Lung (tissue), 16 donors: ENCODE data around the gene TRIM66. TPM values are rescaled to one million over a fixed set of nuclear protein-coding genes. Genes with fewer than 3 reads are reported as not detected.
A peak's percentile ranks its signal among the peaks of the same experiment; 100 is the strongest.

Experiments
- ATAC-seq: fragments of 200-7000 bp; cut with Tn5 transposase; one replicate; pipeline ENCODE4 v1.9.1; 2020; ENCODE audit warnings: moderate number of reproducible peaks; ENCODE audit not compliant: insufficient read depth, low FRiP score
- DNase-seq, 3 donors: peaks; one replicate each; pipeline ENCODE4 v3.0.0-alpha.2; 2013 to 2017
- H3K27ac ChIP-seq, 2 donors: one replicate each; pipeline ENCODE4 v1.5.1; 2013; ENCODE audit warnings: mild to moderate bottlenecking in 2 of 2, moderate library complexity in 2 of 2, control low read depth in 1 of 2, inconsistent platforms in 1 of 2, low read depth in 1 of 2, low read length in 1 of 2
- H3K27me3 ChIP-seq, 3 donors: one replicate each; pipeline ENCODE4 v1.5.1; 2013; ENCODE audit warnings: low read length in 2 of 3; ENCODE audit not compliant: control insufficient read depth in 3 of 3, insufficient read depth in 3 of 3
- H3K36me3 ChIP-seq, 4 donors: one replicate each; pipeline ENCODE4 v1.5.1; 2013; ENCODE audit warnings: low read length in 4 of 4, mild to moderate bottlenecking in 1 of 4, moderate library complexity in 1 of 4; ENCODE audit not compliant: control insufficient read depth in 4 of 4, insufficient read depth in 4 of 4
- H3K4me1 ChIP-seq, 5 donors: one replicate each; pipeline ENCODE4 v1.5.1; 2013; ENCODE audit warnings: low read length in 5 of 5, mild to moderate bottlenecking in 2 of 5, moderate library complexity in 1 of 5; ENCODE audit not compliant: control insufficient read depth in 5 of 5, insufficient read depth in 5 of 5
- H3K4me3 ChIP-seq: one replicate; pipeline ENCODE4 v1.5.1; 2013; ENCODE audit warnings: mild to moderate bottlenecking, control low read depth, moderate library complexity
- H3K9ac ChIP-seq, 2 donors: one replicate each; pipeline ENCODE4 v1.5.1; 2013; ENCODE audit warnings: low read length in 2 of 2, control low read depth in 1 of 2; ENCODE audit not compliant: insufficient read depth in 1 of 2
- H3K9me3 ChIP-seq, 4 donors: one replicate each; pipeline ENCODE4 v1.5.1; 2013; ENCODE audit warnings: low read length in 3 of 4, mild to moderate bottlenecking in 1 of 4, moderate library complexity in 1 of 4; ENCODE audit not compliant: control insufficient read depth in 4 of 4, insufficient read depth in 3 of 4
- WGBS, 2 donors: extraction: QIAGEN DNeasy Blood & Tissue Kit; methylation state at CpG; one replicate each; pipeline ENCODE4 v1.1.7; 2013; 5-methylcytosine and 5-hydroxymethylcytosine counted together
- long read RNA-seq, 5 donors: transcript quantifications; one replicate each; lab custom pipeline, GENCODE V29; 2026
- polyA plus RNA-seq, 2 donors: library from polyadenylated mRNA; stranded (reverse); fragments of 200-250 nt; gene quantifications; one replicate each; pipeline ENCODE4 v1.2.1, GENCODE V29; 2013
- total RNA-seq, 2 donors: library from RNA; depleted of rRNA in 1 of 2; stranded (reverse); fragments of >200 nt in 1 of 2; gene quantifications; one replicate each; pipeline ENCODE4 v1.2.1, GENCODE V29; 2014 to 2021
- TF ChIP-seq, protein P1 (sequence below): IDR thresholded peaks from 2 replicates; pipeline ENCODE4 v1.5.1; 2012; ENCODE audit warnings: mild to moderate bottlenecking; ENCODE audit errors: control extremely low read depth, extremely low read depth
- donor health status: control.
- donor health status: control.
- donor health status: Bipolar disorder and iron deficiency.
- donor health status: healthy.
- donor health status: DM: yes; HTN: yes; CAD: no.

Gene TRIM66, protein sequence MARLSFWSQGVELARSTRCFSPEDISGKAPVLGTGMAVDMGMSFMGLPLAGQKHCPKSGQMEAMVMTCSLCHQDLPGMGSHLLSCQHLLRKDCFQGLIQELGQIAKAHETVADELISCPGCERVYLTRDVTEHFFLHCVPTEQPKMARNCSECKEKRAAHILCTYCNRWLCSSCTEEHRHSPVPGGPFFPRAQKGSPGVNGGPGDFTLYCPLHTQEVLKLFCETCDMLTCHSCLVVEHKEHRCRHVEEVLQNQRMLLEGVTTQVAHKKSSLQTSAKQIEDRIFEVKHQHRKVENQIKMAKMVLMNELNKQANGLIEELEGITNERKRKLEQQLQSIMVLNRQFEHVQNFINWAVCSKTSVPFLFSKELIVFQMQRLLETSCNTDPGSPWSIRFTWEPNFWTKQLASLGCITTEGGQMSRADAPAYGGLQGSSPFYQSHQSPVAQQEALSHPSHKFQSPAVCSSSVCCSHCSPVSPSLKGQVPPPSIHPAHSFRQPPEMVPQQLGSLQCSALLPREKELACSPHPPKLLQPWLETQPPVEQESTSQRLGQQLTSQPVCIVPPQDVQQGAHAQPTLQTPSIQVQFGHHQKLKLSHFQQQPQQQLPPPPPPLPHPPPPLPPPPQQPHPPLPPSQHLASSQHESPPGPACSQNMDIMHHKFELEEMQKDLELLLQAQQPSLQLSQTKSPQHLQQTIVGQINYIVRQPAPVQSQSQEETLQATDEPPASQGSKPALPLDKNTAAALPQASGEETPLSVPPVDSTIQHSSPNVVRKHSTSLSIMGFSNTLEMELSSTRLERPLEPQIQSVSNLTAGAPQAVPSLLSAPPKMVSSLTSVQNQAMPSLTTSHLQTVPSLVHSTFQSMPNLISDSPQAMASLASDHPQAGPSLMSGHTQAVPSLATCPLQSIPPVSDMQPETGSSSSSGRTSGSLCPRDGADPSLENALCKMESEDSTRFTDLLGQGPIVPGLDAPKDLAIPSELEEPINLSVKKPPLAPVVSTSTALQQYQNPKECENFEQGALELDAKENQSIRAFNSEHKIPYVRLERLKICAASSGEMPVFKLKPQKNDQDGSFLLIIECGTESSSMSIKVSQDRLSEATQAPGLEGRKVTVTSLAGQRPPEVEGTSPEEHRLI (N-terminal part only)
- total RNA-seq (10 to 100 TPM; 20.0 to 23.9 TPM), polyA plus RNA-seq (1 to 10 TPM; 2.0 to 2.6 TPM)
- long read RNA-seq, donor 1, partial matches to known transcripts = 2,343 of 3,862 reads
- long read RNA-seq, donor 1, other reads (novel, unspliced or antisense) = 1,519 of 3,862 reads
- long read RNA-seq, donor 2, partial matches to known transcripts = 1,741 of 2,708 reads
- long read RNA-seq, donor 2, other reads (novel, unspliced or antisense) = 967 of 2,708 reads
- long read RNA-seq, donor 3, partial matches to known transcripts = 1,681 of 2,892 reads
- long read RNA-seq, donor 3, other reads (novel, unspliced or antisense) = 1,211 of 2,892 reads
- long read RNA-seq, donor 4, partial matches to known transcripts = 1,862 of 2,732 reads
- long read RNA-seq, donor 4, other reads (novel, unspliced or antisense) = 870 of 2,732 reads
- long read RNA-seq, donor 5, partial matches to known transcripts = 2,383 of 3,925 reads
- long read RNA-seq, donor 5, other reads (novel, unspliced or antisense) = 1,542 of 3,925 reads

DNA sequence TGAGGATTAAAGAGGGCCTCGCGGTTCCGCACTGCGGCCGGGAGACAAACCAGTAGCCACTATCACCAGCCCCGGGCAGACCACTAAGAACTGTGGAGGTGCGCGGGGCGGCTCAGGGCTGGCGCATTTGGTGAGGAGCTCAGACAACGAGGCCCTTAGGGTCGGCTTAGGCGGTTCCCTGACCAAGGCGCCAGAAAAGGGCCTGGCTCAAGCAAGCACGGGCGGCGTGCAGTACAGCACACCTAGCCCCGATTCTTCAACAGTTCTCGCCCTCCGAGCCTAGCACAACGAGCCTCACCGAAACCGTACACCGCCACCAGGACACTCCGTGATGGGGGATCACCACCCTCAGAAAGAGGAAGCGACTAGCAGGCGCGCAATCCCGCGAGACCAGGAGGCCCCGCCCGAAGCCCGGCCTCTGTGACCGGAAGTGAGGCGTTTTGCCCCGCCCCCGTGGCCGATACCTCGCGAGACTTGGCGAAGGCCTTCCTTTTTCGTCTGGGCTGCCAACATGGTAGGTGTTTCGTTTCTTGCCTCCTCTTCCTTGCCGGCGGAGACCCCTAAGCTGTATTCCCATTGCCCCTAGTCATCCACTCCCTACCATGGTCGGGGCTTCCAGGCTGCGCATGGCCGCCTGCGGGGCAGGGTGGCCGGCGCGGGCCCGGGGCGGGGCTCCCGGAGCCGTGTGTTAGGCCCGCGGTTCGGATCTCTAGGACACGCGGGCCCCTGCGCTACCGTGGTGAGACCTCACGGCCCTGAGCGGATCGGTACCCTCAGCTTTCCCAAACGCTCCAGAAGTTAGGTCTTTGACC is at the start of gene TRIM66, which contains the start of gene RPL27A:
TSS of gene TRIM66 (minus strand) at position 363 of the 812 bp plus-strand sequence. CDS start 10,391 bp downstream, outside the sequence.
TSS of gene RPL27A (plus strand) at position 490 of the 812 bp plus-strand sequence. CDS start at position 512, 22 bp downstream.
- peak within 1 kb of the TSS; percentile 94 to 96 for H3K27ac ChIP-seq
- no peaks in the 10 kb centered on the region for H3K9me3 ChIP-seq
- peak within 1 kb of the TSS; percentile 98 for H3K4me3 ChIP-seq
- TF ChIP-seq, protein P1, sequence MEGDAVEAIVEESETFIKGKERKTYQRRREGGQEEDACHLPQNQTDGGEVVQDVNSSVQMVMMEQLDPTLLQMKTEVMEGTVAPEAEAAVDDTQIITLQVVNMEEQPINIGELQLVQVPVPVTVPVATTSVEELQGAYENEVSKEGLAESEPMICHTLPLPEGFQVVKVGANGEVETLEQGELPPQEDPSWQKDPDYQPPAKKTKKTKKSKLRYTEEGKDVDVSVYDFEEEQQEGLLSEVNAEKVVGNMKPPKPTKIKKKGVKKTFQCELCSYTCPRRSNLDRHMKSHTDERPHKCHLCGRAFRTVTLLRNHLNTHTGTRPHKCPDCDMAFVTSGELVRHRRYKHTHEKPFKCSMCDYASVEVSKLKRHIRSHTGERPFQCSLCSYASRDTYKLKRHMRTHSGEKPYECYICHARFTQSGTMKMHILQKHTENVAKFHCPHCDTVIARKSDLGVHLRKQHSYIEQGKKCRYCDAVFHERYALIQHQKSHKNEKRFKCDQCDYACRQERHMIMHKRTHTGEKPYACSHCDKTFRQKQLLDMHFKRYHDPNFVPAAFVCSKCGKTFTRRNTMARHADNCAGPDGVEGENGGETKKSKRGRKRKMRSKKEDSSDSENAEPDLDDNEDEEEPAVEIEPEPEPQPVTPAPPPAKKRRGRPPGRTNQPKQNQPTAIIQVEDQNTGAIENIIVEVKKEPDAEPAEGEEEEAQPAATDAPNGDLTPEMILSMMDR = no peak
- no peaks in the 10 kb centered on the region for H3K27me3 ChIP-seq
- H3K4me1 ChIP-seq = peaks cover 2 to 22% (median 8%) of the 10 kb centered on the region in 5 donors
- 0 to 1% methylated on average over 67 of the region's 67 CpGs for WGBS, 2 donors
- H3K9ac ChIP-seq = peak within 1 kb of the TSS; percentile 89 to 100
- peak; percentile 99 for ATAC-seq
- DNase-seq = peak; percentile 98
- peaks cover 16 to 31% (median 24%) of the 10 kb centered on the region in 4 donors for H3K36me3 ChIP-seq

- H3K27me3 ChIP-seq = no peaks in the 10 kb centered on the region
- H3K9ac ChIP-seq = no peak overlapping the region
- ATAC-seq = no peak
- H3K9me3 ChIP-seq = peaks cover 0 to 2% (median 0%) of the 10 kb centered on the region in 4 donors
- H3K36me3 ChIP-seq = peaks cover 0 to 18% (median 6%) of the 10 kb centered on the region in 4 donors
- H3K4me3 ChIP-seq = no peak overlapping the region
- peaks cover 18 to 36% (median 30%) of the 10 kb centered on the region in 5 donors for H3K4me1 ChIP-seq
- no peak for DNase-seq
- peak overlapping the region in 1 of 2 donors; percentile 88 for H3K27ac ChIP-seq
- 84 to 88% methylated on average over 3 of the region's 3 CpGs for WGBS, 2 donors
- TF ChIP-seq, protein P1 = no peak
These were observed 49.3 kb upstream of the TRIM66 start for GRCh38 chr11:8731647-8732323.
